ENCODE results near the gene LPAR2. TPM values are rescaled to one million over a fixed set of nuclear protein-coding genes. Genes with fewer than 3 reads are reported as not detected.

LPAR2 gene
- total and polyA plus RNA-seq, 2 experiments from 2014 or later: 39.4 to 63.1 TPM

GRCh38 chr19:19634516-19635312, 6.7 kb upstream of the LPAR2 start:
- Histone ChIP-seq H2AFZ (no peak overlapping the region), H3K9me2 (ENCODE audit: insufficient read depth) (no peaks in the 10 kb centered on the region), H3K27ac (ENCODE audit: low read depth) (no peak overlapping the region), H3K4me2 (no peak overlapping the region), H3F3A (replicated peaks; ENCODE audit: low read depth) (no peaks in the 10 kb centered on the region), H3K79me2 (replicated peaks; ENCODE audit: insufficient read depth) (no peaks in the 10 kb centered on the region), H3K4me1 (ENCODE audit: insufficient read depth) (no peaks in the 10 kb centered on the region), H3K27me3 (ENCODE audit: insufficient read depth) (no peaks in the 10 kb centered on the region), H4K20me1 (replicated peaks; ENCODE audit: insufficient read depth) (no peaks in the 10 kb centered on the region), H3K4me3 (no peak overlapping the region), H3K36me3 (ENCODE audit: insufficient read depth) (no peaks in the 10 kb centered on the region; the same call in 1 of the 2 replicates)
- peaks cover 9% of the 10 kb centered on the region for H3K27me3 Mint-ChIP-seq (ENCODE audit: insufficient read depth, low read depth, poor library complexity)
- H3K4me1 Mint-ChIP-seq: peaks cover 3% of the 10 kb centered on the region; the same call in 1 of the 3 replicates
- peaks cover 21% of the 10 kb centered on the region for H3K36me3 Mint-ChIP-seq (ENCODE audit: low read depth)
- H3K4me3 Mint-ChIP-seq: no peak overlapping the region
- no peaks in the 10 kb centered on the region for H3K9me3 Mint-ChIP-seq
- ATAC-seq: no peak
- TF ChIP-seq STAT1 (IDR thresholded peaks at IDR 0.05; ENCODE audit: unreplicated experiment) (no peak), EZH2 (IDR thresholded peaks at IDR 0.05; ENCODE audit: low read depth, unreplicated experiment) (no peak), ZNF331 (CRISPR knock-in tag; IDR thresholded peaks at IDR 0.05; ENCODE audit: low read depth) (no peak), JUNB (IDR thresholded peaks at IDR 0.05; ENCODE audit: unreplicated experiment) (no peak), ZNF114 (CRISPR knock-in tag; IDR thresholded peaks at IDR 0.05) (no peak), POLR2AphosphoS5 (IDR thresholded peaks at IDR 0.05; ENCODE audit: low read depth) (no peak), CREB1 (CRISPR knock-in tag; IDR thresholded peaks at IDR 0.05; ENCODE audit: low read depth) (no peak)
- TF ChIP-seq, protein P1, sequence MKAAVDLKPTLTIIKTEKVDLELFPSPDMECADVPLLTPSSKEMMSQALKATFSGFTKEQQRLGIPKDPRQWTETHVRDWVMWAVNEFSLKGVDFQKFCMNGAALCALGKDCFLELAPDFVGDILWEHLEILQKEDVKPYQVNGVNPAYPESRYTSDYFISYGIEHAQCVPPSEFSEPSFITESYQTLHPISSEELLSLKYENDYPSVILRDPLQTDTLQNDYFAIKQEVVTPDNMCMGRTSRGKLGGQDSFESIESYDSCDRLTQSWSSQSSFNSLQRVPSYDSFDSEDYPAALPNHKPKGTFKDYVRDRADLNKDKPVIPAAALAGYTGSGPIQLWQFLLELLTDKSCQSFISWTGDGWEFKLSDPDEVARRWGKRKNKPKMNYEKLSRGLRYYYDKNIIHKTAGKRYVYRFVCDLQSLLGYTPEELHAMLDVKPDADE (IDR thresholded peaks at IDR 0.05): no peak
- TF ChIP-seq, protein P2, sequence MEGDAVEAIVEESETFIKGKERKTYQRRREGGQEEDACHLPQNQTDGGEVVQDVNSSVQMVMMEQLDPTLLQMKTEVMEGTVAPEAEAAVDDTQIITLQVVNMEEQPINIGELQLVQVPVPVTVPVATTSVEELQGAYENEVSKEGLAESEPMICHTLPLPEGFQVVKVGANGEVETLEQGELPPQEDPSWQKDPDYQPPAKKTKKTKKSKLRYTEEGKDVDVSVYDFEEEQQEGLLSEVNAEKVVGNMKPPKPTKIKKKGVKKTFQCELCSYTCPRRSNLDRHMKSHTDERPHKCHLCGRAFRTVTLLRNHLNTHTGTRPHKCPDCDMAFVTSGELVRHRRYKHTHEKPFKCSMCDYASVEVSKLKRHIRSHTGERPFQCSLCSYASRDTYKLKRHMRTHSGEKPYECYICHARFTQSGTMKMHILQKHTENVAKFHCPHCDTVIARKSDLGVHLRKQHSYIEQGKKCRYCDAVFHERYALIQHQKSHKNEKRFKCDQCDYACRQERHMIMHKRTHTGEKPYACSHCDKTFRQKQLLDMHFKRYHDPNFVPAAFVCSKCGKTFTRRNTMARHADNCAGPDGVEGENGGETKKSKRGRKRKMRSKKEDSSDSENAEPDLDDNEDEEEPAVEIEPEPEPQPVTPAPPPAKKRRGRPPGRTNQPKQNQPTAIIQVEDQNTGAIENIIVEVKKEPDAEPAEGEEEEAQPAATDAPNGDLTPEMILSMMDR (conservative IDR thresholded peaks at IDR 0.05; ENCODE audit: low read depth in 2 of 2): no peak
- TF ChIP-seq, protein P3, sequence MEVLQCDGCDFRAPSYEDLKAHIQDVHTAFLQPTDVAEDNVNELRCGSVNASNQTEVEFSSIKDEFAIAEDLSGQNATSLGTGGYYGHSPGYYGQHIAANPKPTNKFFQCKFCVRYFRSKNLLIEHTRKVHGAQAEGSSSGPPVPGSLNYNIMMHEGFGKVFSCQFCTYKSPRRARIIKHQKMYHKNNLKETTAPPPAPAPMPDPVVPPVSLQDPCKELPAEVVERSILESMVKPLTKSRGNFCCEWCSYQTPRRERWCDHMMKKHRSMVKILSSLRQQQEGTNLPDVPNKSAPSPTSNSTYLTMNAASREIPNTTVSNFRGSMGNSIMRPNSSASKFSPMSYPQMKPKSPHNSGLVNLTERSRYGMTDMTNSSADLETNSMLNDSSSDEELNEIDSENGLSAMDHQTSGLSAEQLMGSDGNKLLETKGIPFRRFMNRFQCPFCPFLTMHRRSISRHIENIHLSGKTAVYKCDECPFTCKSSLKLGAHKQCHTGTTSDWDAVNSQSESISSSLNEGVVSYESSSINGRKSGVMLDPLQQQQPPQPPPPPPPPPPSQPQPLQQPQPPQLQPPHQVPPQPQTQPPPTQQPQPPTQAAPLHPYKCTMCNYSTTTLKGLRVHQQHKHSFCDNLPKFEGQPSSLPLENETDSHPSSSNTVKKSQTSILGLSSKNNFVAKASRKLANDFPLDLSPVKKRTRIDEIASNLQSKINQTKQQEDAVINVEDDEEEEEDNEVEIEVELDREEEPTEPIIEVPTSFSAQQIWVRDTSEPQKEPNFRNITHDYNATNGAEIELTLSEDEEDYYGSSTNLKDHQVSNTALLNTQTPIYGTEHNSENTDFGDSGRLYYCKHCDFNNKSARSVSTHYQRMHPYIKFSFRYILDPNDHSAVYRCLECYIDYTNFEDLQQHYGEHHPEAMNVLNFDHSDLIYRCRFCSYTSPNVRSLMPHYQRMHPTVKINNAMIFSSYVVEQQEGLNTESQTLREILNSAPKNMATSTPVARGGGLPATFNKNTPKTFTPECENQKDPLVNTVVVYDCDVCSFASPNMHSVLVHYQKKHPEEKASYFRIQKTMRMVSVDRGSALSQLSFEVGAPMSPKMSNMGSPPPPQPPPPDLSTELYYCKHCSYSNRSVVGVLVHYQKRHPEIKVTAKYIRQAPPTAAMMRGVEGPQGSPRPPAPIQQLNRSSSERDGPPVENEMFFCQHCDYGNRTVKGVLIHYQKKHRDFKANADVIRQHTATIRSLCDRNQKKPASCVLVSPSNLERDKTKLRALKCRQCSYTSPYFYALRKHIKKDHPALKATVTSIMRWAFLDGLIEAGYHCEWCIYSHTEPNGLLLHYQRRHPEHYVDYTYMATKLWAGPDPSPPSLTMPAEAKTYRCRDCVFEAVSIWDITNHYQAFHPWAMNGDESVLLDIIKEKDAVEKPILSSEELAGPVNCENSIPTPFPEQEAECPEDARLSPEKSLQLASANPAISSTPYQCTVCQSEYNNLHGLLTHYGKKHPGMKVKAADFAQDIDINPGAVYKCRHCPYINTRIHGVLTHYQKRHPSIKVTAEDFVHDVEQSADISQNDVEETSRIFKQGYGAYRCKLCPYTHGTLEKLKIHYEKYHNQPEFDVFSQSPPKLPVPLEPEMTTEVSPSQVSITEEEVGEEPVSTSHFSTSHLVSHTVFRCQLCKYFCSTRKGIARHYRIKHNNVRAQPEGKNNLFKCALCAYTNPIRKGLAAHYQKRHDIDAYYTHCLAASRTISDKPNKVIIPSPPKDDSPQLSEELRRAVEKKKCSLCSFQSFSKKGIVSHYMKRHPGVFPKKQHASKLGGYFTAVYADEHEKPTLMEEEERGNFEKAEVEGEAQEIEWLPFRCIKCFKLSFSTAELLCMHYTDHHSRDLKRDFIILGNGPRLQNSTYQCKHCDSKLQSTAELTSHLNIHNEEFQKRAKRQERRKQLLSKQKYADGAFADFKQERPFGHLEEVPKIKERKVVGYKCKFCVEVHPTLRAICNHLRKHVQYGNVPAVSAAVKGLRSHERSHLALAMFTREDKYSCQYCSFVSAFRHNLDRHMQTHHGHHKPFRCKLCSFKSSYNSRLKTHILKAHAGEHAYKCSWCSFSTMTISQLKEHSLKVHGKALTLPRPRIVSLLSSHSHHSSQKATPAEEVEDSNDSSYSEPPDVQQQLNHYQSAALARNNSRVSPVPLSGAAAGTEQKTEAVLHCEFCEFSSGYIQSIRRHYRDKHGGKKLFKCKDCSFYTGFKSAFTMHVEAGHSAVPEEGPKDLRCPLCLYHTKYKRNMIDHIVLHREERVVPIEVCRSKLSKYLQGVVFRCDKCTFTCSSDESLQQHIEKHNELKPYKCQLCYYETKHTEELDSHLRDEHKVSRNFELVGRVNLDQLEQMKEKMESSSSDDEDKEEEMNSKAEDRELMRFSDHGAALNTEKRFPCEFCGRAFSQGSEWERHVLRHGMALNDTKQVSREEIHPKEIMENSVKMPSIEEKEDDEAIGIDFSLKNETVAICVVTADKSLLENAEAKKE (CRISPR knock-in tag; IDR thresholded peaks at IDR 0.05): no peak
- H3K27ac Mint-ChIP-seq: no peak overlapping the region
- DNase-seq (ENCODE audit: low spot score): no peak

Measured in GM23338 (cell line).